A673 (cell line): ENCODE data around the gene TMEM263. TPM values are rescaled to one million over a fixed set of nuclear protein-coding genes. Genes with fewer than 3 reads are reported as not detected.

Source experiments
- BruUV-seq: library from RNA; stranded (reverse); fragments of 400-500 nt; replicated peaks from 2 replicates; lab custom pipeline; 2021; lab: Mats Ljungman, UMichigan
- CTCF ChIA-PET: fragments of 300-600 bp; sonication (Branson Sonifier 250); formaldehyde crosslinking; loops from one replicate; lab custom pipeline; 2022; ENCODE audit warnings: antibody characterized with exemption; lab: Charles Lee
- POLR2A ChIA-PET: fragments of 300-600 bp; sonication (Branson Sonifier 250); formaldehyde crosslinking; loops from one replicate; lab custom pipeline; 2022; ENCODE audit warnings: antibody characterized with exemption; ENCODE audit not compliant: low non-redundant PET; lab: Charles Lee
- DNase-seq: peaks from one replicate; pipeline ENCODE4 v3.0.0-alpha.2; 2015; ENCODE audit warnings: low spot score
- H3K27ac ChIP-seq: fragments of 200-600 bp; sonication (generic); 2 replicates; pipeline ENCODE4 v1.5.1; 2016; ENCODE audit warnings: mixed run types, low read depth, mild to moderate bottlenecking, mixed read lengths, antibody characterized with exemption, low read length; ENCODE audit not compliant: poor library complexity, severe bottlenecking
- H3K27me3 ChIP-seq: fragments of 200-600 bp; sonication (generic); replicated peaks from 2 replicates; pipeline ENCODE4 v1.6.1; 2017; ENCODE audit warnings: mixed run types, low read depth, mild to moderate bottlenecking, mixed read lengths, antibody characterized with exemption, low read length; ENCODE audit not compliant: insufficient read depth, poor library complexity
- H3K36me3 ChIP-seq: fragments of 200-600 bp; sonication (generic); 2 replicates; pipeline ENCODE4 v1.6.1; 2016; ENCODE audit warnings: mixed run types, mild to moderate bottlenecking, mixed read lengths, antibody characterized with exemption, low read length; ENCODE audit not compliant: insufficient read depth, poor library complexity, severe bottlenecking
- H3K4me1 ChIP-seq: fragments of 200-600 bp; sonication (generic); 2 replicates; pipeline ENCODE4 v1.6.1; 2017; ENCODE audit warnings: mixed run types, mild to moderate bottlenecking, mixed read lengths, antibody characterized with exemption, low read length; ENCODE audit not compliant: insufficient read depth, poor library complexity, severe bottlenecking
- H3K4me3 ChIP-seq: fragments of 200-600 bp; sonication (generic); 2 replicates; pipeline ENCODE4 v1.5.1; 2016; ENCODE audit warnings: low read depth, mixed run types, mild to moderate bottlenecking, mixed read lengths, low read length; ENCODE audit not compliant: poor library complexity, severe bottlenecking
- H3K9me3 ChIP-seq: fragments of 200-600 bp; sonication (generic); 2 replicates; pipeline ENCODE4 v1.6.1; 2016; ENCODE audit warnings: mixed run types, low read depth, mild to moderate bottlenecking, mixed read lengths, antibody characterized with exemption, low read length; ENCODE audit not compliant: poor library complexity, severe bottlenecking
- CTCF ChIP-seq: fragments of 300-800, 200-600 bp; sonication (generic); conservative IDR thresholded peaks from 2 replicates; pipeline ENCODE4 v1.5.1; 2017; ENCODE audit warnings: low read depth, mild to moderate bottlenecking, antibody characterized with exemption, low read length, moderate library complexity, mixed read lengths
- EZH2 ChIP-seq: fragments of 200-600 bp; sonication (generic); IDR thresholded peaks from 2 replicates; pipeline ENCODE4 v1.6.1; 2017; ENCODE audit warnings: borderline replicate concordance, low read depth, mild to moderate bottlenecking, mixed read lengths, antibody characterized with exemption, low read length; ENCODE audit not compliant: poor library complexity, severe bottlenecking
- intact Hi-C: fragments of 100-400 bp; cut with micrococcal nuclease; formaldehyde crosslinking; loops from one replicate; pipeline ENCODE4 v1.10.0; 2022; ENCODE audit not compliant: unreplicated experiment
- total RNA-seq: library from RNA; stranded (reverse); gene quantifications from 2 replicates; pipeline ENCODE4 v1.2.3, GENCODE V29; 2021

The TMEM263 gene
- total RNA-seq, 1 experiment from 2014 or later: 32.3 TPM

GRCh38 chr12:106942775-106943174 is 12.9 kb upstream of the TMEM263 start:
- intact Hi-C loops: no loop called here
- H3K4me3 ChIP-seq: no peak overlapping the region
- peaks cover 12% of the 10 kb centered on the region for H3K9me3 ChIP-seq
- no peaks in the 10 kb centered on the region for H3K36me3 ChIP-seq
- TF ChIP-seq CTCF: no peak
- no TSS peak for BruUV-seq
- POLR2A ChIA-PET: no interaction called here
- H3K27ac ChIP-seq: no peak overlapping the region
- CTCF ChIA-PET: no interaction called here
- no peak for DNase-seq
- H3K4me1 ChIP-seq: no peaks in the 10 kb centered on the region
- H3K27me3 ChIP-seq: no peaks in the 10 kb centered on the region

GRCh38 chr12:106945261-106945851 is 10.4 kb upstream of the TMEM263 start:
- intact Hi-C loops: no loop called here
- BruUV-seq: no TSS peak
- ChIA-PET POLR2A (no interaction called here), CTCF (interaction anchor here (0.6 kb wide), 1 partner anchor 51 kb away, joined by 10 read pairs; no protein-coding TSS in a partner anchor)
- H3K27ac ChIP-seq: no peak overlapping the region
- no peaks in the 10 kb centered on the region for H3K4me1 ChIP-seq
- H3K36me3 ChIP-seq: no peaks in the 10 kb centered on the region
- DNase-seq: no peak
- no peak overlapping the region for H3K4me3 ChIP-seq
- H3K9me3 ChIP-seq: peaks cover 12% of the 10 kb centered on the region
- no peaks in the 10 kb centered on the region for H3K27me3 ChIP-seq
- TF ChIP-seq CTCF (no peak), EZH2 (no peak)

GRCh38 chr12:106947461-106947860 is 8.2 kb upstream of the TMEM263 start:
- Histone ChIP-seq H3K4me3 (no peak overlapping the region), H3K9me3 (peaks cover 12% of the 10 kb centered on the region), H3K27me3 (no peaks in the 10 kb centered on the region), H3K4me1 (no peaks in the 10 kb centered on the region), H3K27ac (no peak overlapping the region), H3K36me3 (no peaks in the 10 kb centered on the region)
- CTCF ChIA-PET: no interaction called here
- TF ChIP-seq EZH2: no peak
- no peak for TF ChIP-seq CTCF
- POLR2A ChIA-PET: no interaction called here
- DNase-seq: no peak
- BruUV-seq: no TSS peak
- intact Hi-C loops: no loop called here
